Mesodermal cell (in vitro differentiated cells): ENCODE results near the gene ADRB1. TPM values are rescaled to one million over a fixed set of nuclear protein-coding genes. Genes with fewer than 3 reads are reported as not detected.

Experiments
- H3K27ac ChIP-seq: 2 replicates; pipeline ENCODE4 v1.7.0; 2013; ENCODE audit warnings: mild to moderate bottlenecking, low read depth, low read length, moderate library complexity; ENCODE audit not compliant: severe bottlenecking
- H3K36me3 ChIP-seq: 2 replicates; pipeline ENCODE4 v1.7.1; 2013; ENCODE audit warnings: mild to moderate bottlenecking, low read length, moderate library complexity; ENCODE audit not compliant: control insufficient read depth, insufficient read depth
- H3K4me1 ChIP-seq: one replicate; pipeline ENCODE4 v1.7.1; 2013; ENCODE audit warnings: mild to moderate bottlenecking, low read length; ENCODE audit not compliant: insufficient read depth, control insufficient read depth, poor library complexity, severe bottlenecking
- H3K4me3 ChIP-seq: 2 replicates; pipeline ENCODE4 v1.7.0; 2013; ENCODE audit warnings: low read length, control low read depth, mild to moderate bottlenecking; ENCODE audit not compliant: insufficient read depth, poor library complexity, severe bottlenecking; ENCODE audit errors: extremely low read depth
- H3K9me3 ChIP-seq: 2 replicates; pipeline ENCODE4 v1.7.1; 2013; ENCODE audit warnings: mild to moderate bottlenecking, low read length, moderate library complexity; ENCODE audit not compliant: control insufficient read depth
- WGBS, 2 experiments: methylation state at CpG; one replicate each; pipeline ENCODE4 v1.1.5; 2013; ENCODE audit warnings: missing lambda C conversion rate in 2 of 2; ENCODE audit not compliant: insufficient coverage in 2 of 2; 5-methylcytosine and 5-hydroxymethylcytosine counted together
- polyA plus RNA-seq, 2 experiments: library from polyadenylated mRNA; stranded (reverse); fragments of 50-300 nt; gene quantifications; one replicate each; pipeline ENCODE4 v1.2.3, GENCODE V29; 2013

The ADRB1 gene
- 0.29 TPM for polyA plus RNA-seq (2013, experiment 1 of 2)
- not detected for polyA plus RNA-seq (2013, experiment 2 of 2)

DNA sequence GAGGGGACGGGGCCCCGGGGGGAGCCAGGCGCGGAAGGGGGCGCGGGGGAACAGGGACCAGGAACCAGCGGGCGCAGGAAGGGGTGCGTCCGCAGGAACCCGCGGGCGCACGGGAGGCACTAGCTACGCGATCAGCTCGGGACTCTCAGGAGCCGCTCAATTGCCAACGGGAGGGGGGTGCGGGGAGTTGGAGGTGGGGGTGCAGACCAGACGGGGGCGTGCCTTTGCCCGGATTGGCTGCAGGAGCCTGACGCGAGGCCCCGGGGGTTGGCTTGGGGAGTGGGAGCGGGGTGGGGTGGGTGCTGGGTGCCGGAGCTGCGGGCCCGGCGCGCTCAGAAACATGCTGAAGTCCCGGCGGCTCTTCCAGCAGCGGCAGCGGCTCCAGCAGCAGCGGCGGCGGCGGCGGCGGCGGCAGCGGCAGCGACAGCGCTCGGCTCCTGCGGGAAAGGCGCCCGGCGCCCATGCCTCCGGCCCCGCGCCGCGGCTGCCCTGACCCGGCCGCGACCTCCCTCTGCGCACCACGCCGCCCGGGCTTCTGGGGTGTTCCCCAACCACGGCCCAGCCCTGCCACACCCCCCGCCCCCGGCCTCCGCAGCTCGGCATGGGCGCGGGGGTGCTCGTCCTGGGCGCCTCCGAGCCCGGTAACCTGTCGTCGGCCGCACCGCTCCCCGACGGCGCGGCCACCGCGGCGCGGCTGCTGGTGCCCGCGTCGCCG is at the start of gene ADRB1:
ADRB1 (plus strand) TSS at position 335 of the 715 bp plus-strand sequence; CDS start at position 602, 267 bp downstream.
- 0 to 1% methylated on average over 57 to 62 of the region's 90 CpGs for WGBS, 2 experiments

DNA sequence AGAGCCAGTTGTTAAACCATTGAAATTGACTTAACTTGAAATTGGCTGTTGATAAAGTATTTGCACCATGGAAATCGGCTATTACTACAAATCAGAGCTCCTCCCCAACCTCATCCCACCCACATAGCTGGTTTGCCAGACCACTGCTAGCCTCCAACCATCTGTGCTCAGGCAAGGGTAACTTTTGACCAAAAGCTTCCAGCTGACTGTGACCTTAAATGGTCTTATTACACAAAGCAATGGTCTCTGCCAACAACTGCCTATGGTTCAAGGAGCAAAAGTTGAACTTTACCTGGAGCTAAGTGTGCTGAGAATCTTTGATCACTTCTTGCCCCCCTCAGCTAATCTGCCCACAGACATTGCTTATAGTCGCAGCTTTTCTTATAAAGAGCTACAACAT is 48.5 kb upstream of the ADRB1 start:
- H3K27ac ChIP-seq = no peak overlapping the region
- no peaks in the 10 kb centered on the region for H3K9me3 ChIP-seq
- WGBS, 2 experiments = 84 to 85% methylated on average over 2 of the region's 2 CpGs
- H3K4me3 ChIP-seq = no peak overlapping the region
- H3K36me3 ChIP-seq = no peaks in the 10 kb centered on the region
- H3K4me1 ChIP-seq = peaks cover 7% of the 10 kb centered on the region

More for the DNA sequence above, at the start of gene ADRB1:
- Histone ChIP-seq H3K27ac (no peak within 1 kb of the TSS), H3K9me3 (no peaks in the 10 kb centered on the region), H3K36me3 (no peaks in the 10 kb centered on the region), H3K4me1 (peaks cover 8% of the 10 kb centered on the region), H3K4me3 (peak within 1 kb of the TSS; percentile 53)

DNA sequence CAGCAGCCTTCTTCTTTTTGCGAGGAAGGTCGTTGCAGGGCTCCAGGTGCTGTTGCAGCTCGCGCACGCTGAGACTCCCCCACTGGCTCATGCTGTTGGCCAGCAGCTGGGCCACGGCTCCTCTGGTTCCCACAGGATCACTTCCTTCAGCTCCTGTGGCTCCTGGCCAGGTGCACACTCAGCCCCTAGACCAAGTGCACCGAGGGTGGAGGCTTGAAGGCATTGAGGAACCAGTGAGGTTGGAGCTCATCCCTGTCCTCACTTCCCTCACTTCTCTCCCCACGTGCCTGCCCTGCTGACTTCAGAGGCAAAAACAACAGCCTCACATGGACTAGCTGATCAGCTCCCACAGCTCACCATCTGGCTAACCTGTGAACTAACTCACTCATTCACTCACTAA is 46.2 kb upstream of the ADRB1 start:
- 73 to 83% methylated on average over 7 to 8 of the region's 8 CpGs for WGBS, 2 experiments
- Histone ChIP-seq H3K27ac (no peak overlapping the region), H3K4me3 (no peak overlapping the region), H3K9me3 (no peaks in the 10 kb centered on the region), H3K4me1 (peaks cover 7% of the 10 kb centered on the region), H3K36me3 (no peaks in the 10 kb centered on the region)

DNA sequence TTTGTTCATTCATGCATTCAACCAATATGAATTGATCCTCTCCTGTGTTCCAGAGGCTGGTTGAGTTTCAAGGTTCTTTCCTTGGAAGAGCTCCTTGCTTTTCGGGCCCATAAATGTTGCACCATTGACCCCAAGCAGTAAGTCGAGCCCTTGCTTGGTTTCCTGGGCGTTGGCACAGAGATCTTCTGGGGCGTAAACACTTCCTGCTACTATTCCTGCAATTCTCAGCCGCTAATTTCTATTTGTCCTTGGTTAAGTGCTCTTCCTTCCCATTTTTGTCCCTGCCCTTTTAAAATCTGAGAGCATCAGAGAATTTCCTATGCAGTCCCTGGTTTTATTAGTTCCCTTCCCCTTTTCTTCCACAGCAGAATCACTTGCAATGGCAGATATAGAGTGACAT is 44.1 kb upstream of the ADRB1 start:
- no peak overlapping the region for H3K27ac ChIP-seq
- H3K9me3 ChIP-seq = no peaks in the 10 kb centered on the region
- H3K4me3 ChIP-seq = no peak overlapping the region
- no peaks in the 10 kb centered on the region for H3K4me1 ChIP-seq
- no peaks in the 10 kb centered on the region for H3K36me3 ChIP-seq
- WGBS, 2 experiments = 82 to 89% methylated on average over 5 of the region's 5 CpGs

DNA sequence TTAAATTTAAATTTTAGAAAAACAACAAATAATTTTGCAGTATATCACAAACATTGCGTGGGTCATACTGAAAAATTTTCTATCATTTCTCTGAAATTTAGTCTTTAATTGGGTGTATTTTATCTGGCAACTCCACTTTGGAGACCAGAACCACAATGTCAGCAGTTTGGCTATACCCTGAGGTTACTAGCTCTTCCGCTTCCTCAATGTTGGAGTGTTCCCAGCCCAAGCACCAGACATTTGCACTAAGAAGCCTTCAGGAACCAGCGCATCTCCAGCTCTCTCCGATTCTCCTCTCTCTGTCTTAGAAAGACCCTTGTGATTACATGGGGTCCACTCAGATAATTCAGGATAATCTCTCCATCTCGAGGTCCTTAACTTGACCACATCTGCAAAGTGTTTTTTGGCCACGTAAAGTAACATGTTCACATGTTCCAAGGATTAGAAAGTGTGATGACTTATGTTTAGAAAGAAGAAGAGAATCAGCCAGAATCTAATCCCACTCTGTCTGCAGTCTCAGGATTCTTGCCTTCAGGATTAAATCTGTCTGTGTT is 43.1 kb upstream of the ADRB1 start:
- 93 to 94% methylated on average over 3 of the region's 6 CpGs for WGBS, 2 experiments
- Histone ChIP-seq H3K36me3 (no peaks in the 10 kb centered on the region), H3K4me3 (no peak overlapping the region), H3K4me1 (no peaks in the 10 kb centered on the region), H3K27ac (no peak overlapping the region), H3K9me3 (no peaks in the 10 kb centered on the region)

DNA sequence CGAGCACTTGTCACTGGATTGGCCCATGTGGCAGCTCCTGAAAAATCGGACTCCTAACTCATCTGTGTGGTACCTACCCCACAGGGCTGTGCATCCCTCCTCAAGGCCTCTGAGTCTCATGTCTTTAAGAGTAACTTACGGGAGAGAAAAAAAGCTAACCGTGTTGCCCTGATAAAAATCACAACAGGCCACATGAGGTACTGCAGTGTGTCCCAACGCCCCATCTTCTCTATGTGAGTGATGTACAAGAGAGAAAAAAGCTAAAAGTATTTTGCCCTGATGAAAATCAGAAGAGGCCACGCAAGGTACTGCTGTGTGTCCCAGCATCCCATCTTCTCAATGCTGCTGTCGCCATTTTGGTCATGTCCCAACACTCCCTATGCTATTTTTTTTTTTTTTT is 41.2 kb upstream of the ADRB1 start:
- H3K4me1 ChIP-seq = no peaks in the 10 kb centered on the region
- no peak overlapping the region for H3K4me3 ChIP-seq
- H3K9me3 ChIP-seq = no peaks in the 10 kb centered on the region
- no peaks in the 10 kb centered on the region for H3K36me3 ChIP-seq
- 71 to 88% methylated on average over 4 to 5 of the region's 7 CpGs for WGBS, 2 experiments
- H3K27ac ChIP-seq = no peak overlapping the region

DNA sequence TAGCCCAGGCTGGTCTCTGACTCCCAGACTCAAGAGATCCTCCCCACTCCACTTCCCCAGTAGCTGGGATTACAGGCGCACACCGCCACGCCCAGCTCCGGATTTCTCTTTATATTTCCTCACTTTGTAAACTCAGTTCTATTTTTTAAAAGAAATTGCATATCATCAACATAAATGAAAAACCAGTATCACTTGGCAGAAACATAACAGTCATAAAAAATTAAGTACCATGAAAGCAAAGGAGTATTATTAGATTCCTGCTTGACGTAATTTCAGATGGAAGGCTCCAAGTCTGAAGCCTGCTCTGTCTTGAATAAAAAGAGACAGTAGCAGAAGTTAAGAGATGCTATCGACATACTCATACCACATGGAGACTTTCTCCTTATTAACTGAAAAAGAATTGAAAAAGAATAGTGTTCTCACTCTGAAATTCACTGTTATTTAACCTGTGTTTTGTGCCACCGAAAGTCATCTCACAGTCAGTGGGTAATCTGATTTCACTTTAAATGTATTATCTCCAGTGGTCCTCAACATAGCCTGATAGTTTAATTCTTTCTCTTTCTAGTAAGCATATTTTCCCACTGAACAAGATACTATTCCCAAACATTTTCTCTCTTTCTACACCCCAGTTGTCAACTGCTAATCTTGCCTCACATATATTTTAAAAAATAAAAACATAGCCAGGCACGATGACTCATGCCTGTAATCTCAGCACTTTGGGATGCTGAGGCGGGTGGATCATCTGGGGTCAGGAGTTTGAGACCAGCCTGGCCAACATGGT is 40.3 kb upstream of the ADRB1 start:
- WGBS, 2 experiments = 95 to 100% methylated on average over 2 to 4 of the region's 9 CpGs
- Histone ChIP-seq H3K4me1 (no peaks in the 10 kb centered on the region), H3K9me3 (no peaks in the 10 kb centered on the region), H3K27ac (no peak overlapping the region), H3K36me3 (no peaks in the 10 kb centered on the region), H3K4me3 (no peak overlapping the region)

DNA sequence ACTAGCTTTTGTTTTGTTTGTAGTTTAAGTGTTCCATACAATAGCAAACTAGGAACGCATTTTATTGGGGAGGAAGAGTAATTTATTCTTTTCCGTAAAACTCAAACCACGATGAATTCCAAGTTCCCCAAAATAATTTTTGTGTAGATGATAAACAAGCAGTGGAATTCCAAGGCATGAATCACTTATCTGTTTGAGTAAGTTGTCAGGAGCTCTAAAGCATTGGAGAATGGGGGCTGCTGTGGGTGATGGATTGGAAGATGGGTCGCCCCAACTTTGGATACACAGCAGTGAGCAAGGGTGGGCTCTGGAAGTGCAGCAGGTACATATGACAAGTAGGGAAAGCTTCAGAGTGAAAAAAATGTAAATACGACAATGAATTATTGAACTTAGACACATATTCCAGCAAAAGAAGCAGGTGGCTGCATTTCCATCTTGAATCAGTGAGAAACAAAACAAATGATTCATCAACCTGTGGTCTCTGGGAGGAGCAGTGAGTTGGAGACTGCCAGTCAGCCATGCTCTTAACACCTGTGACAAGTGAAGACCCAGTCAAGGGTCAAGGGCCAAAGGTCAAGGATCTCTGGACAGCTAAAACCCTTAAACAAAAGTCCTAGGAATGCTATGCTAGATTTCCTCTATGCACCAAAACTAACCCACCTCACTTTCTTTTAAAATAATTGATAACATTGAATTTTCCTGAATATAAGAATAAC is 34.2 kb upstream of the ADRB1 start:
- H3K9me3 ChIP-seq = no peaks in the 10 kb centered on the region
- H3K4me3 ChIP-seq = no peak overlapping the region
- no peaks in the 10 kb centered on the region for H3K4me1 ChIP-seq
- no peaks in the 10 kb centered on the region for H3K36me3 ChIP-seq
- no peak overlapping the region for H3K27ac ChIP-seq
- WGBS, 2 experiments = 90 to 93% methylated on average over 3 of the region's 5 CpGs

DNA sequence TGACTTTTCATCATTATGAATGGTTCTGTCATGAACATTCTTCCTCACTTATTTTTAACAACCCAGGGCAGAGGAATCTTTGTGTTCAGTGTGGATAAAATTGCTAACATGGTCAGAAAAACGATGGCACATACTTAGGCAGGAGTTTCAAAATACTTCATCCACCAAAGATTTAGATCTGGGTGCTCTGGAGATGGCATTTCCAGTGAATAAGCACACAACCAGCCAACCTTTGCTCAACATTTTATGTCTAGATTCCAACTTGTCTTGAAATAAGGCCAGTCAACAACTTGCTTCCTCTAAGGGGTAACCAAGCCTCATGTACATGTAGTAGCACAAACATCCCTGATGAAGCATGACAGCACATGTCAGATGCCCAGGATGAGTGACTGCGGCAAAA is 33.4 kb upstream of the ADRB1 start:
- Histone ChIP-seq H3K4me1 (no peaks in the 10 kb centered on the region), H3K9me3 (no peaks in the 10 kb centered on the region), H3K27ac (no peak overlapping the region), H3K36me3 (no peaks in the 10 kb centered on the region), H3K4me3 (no peak overlapping the region)
- no CpG with 5 or more reads among the region's 2 CpGs for WGBS, 2 experiments

DNA sequence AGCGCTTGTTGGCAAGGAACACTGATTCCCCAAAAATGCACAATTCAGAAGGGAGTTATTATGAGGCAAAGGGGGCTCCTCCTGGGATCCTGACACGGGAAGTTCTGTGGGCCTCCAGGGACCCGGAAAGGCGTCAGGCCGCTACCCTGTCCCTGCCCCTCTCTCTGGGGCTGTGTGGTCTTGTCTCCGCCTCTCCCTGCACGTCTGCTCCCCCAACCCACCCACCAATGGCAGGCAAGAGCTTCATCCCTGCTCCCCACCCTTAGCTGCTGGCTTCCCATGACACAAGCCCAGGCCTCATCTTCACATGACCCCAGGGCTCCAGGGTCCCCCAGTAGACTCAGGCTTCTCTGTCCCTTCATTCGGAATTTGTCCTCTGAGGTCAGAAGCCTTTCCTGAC is 31.0 kb upstream of the ADRB1 start:
- Histone ChIP-seq H3K36me3 (no peaks in the 10 kb centered on the region), H3K4me1 (no peaks in the 10 kb centered on the region), H3K27ac (no peak overlapping the region), H3K4me3 (no peak overlapping the region), H3K9me3 (peaks cover 7% of the 10 kb centered on the region)
- 92 to 94% methylated on average over 7 to 8 of the region's 8 CpGs for WGBS, 2 experiments
